ENCODE measurements around the gene CACNA1B.

- TF ChIP-seq CTCF (IDR thresholded peaks at IDR 0.05) = no peak
- TF ChIP-seq ZFX (IDR thresholded peaks at IDR 0.05; ENCODE audit: borderline replicate concordance) = no peak
Measured at GRCh38 chr9:138048184-138048583, 170.6 kb downstream of the CACNA1B start.
